KMS-11 (cell line): ENCODE results near the gene NEK1.

Source experiments
- H2AFZ ChIP-seq: fragments of 200-600 bp; sonication (generic); 2 replicates; pipeline ENCODE4 v1.6.1; 2016; ENCODE audit warnings: antibody characterized with exemption, mixed run types, low read depth
- H3K27ac ChIP-seq: fragments of 200-600 bp; sonication (generic); 2 replicates; pipeline ENCODE4 v1.6.1; 2016; ENCODE audit warnings: mild to moderate bottlenecking, mixed run types
- H3K27me3 ChIP-seq: fragments of 200-600 bp; sonication (generic); 2 replicates; pipeline ENCODE4 v1.6.1; 2017; ENCODE audit warnings: mild to moderate bottlenecking, low read depth, mixed run types, moderate library complexity; ENCODE audit not compliant: insufficient read depth
- H3K36me3 ChIP-seq: fragments of 200-600 bp; sonication (generic); 2 replicates; pipeline ENCODE4 v1.6.1; 2017; ENCODE audit warnings: mild to moderate bottlenecking, mixed run types; ENCODE audit not compliant: insufficient read depth
- H3K4me1 ChIP-seq: fragments of 200-600 bp; sonication (generic); 2 replicates; pipeline ENCODE4 v1.6.1; 2016; ENCODE audit warnings: mild to moderate bottlenecking, low read depth, mixed run types; ENCODE audit not compliant: poor library complexity, severe bottlenecking
- H3K4me2 ChIP-seq: fragments of 200-600 bp; sonication (generic); 2 replicates; pipeline ENCODE4 v1.7.0; 2016; ENCODE audit warnings: mild to moderate bottlenecking, mixed run types
- H3K4me3 ChIP-seq: fragments of 200-600 bp; sonication (generic); IDR thresholded peaks from 2 replicates; pipeline ENCODE4 v1.6.1; 2017; ENCODE audit warnings: low read depth, low read length, mixed read lengths; ENCODE audit not compliant: insufficient read depth
- H3K79me2 ChIP-seq: fragments of 200-600 bp; sonication (generic); 2 replicates; pipeline ENCODE4 v1.6.1; 2016; ENCODE audit warnings: low read depth, mixed run types; ENCODE audit not compliant: insufficient read depth
- H3K9ac ChIP-seq: fragments of 200-600 bp; sonication (generic); 2 replicates; pipeline ENCODE4 v1.6.1; 2016; ENCODE audit warnings: mild to moderate bottlenecking, mixed run types
- H4K20me1 ChIP-seq: fragments of 200-600 bp; sonication (generic); 2 replicates; pipeline ENCODE4 v1.6.1; 2016; ENCODE audit warnings: mild to moderate bottlenecking, mixed run types; ENCODE audit not compliant: insufficient read depth
- CTCF ChIP-seq: fragments of 200-600 bp; sonication (generic); conservative IDR thresholded peaks from 2 replicates; pipeline ENCODE4 v1.6.1; 2017; ENCODE audit warnings: low read depth, mild to moderate bottlenecking, antibody characterized with exemption, low read length, moderate library complexity, mixed read lengths

Gene NEK1

GRCh38 chr4:169601016-169601771, 11.2 kb downstream of the NEK1 start:
- Histone ChIP-seq H3K79me2 (peaks cover 14% of the 10 kb centered on the region; the same call in 1 of the 2 replicates), H3K27me3 (no peaks in the 10 kb centered on the region), H3K9ac (no peak overlapping the region), H3K36me3 (no peaks in the 10 kb centered on the region), H3K4me2 (no peak overlapping the region), H4K20me1 (no peaks in the 10 kb centered on the region), H2AFZ (no peak overlapping the region), H3K4me3 (no peak overlapping the region), H3K4me1 (peaks cover 27% of the 10 kb centered on the region), H3K27ac (no peak overlapping the region)
- no peak for TF ChIP-seq CTCF

DNA sequence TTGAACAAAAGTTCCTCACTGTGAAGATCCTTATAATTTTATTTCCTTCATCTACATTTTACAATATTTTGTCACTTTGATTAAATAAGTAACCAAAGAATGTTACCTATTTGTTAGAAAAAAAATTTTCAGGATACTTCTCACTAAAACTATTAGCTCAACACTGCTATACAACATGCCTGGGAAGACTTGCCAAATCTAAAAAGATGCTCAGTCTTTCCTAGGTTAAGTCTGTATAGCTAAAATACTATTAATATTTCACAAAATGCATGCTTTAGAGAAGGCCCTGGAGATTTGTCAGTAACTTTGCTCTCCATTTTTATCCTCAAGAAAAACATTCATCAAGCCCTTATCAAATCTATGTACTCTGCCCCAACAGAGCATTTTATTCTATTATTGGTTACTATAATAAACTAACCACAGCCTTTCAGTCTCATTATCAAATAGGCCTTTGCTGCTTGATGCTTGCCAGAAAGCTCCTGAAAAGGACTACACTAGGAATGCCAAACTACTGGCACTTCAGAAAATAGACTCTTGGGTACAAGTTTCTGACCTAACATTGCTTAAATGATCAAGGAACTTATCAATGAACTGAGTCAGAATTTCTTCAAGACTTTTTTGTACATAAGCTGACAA, 17.7 kb downstream of the NEK1 start:
- H2AFZ ChIP-seq: no peak overlapping the region
- H4K20me1 ChIP-seq: no peaks in the 10 kb centered on the region
- no peak for TF ChIP-seq CTCF
- H3K36me3 ChIP-seq: no peaks in the 10 kb centered on the region
- H3K4me3 ChIP-seq: no peak overlapping the region
- H3K4me2 ChIP-seq: no peak overlapping the region
- H3K27ac ChIP-seq: no peak overlapping the region
- H3K4me1 ChIP-seq: no peaks in the 10 kb centered on the region
- no peak overlapping the region for H3K9ac ChIP-seq
- no peaks in the 10 kb centered on the region for H3K79me2 ChIP-seq
- no peaks in the 10 kb centered on the region for H3K27me3 ChIP-seq

DNA sequence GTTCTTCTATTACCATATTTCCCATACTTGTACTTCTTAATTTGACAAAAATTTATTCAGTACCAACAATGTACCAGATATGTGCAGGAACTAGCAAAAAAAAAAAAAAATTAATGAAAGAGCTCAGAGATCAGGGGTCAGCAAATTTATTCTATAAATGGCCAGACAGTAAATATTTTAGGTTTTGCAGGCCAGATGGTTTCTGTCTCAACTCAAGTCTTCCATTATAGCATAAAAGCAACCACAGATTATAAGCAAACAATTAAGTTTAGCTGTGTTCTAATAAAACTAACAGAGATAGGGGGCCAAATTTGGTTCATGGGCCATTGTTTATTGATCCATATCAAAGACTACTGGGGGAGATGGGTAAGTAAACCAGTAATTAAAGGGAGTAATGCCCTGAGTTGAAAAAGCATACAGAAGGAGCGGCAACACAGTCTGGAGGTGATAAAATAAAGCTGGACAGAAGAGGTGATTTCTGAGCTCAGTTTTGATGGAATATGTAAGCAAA, 19.3 kb downstream of the NEK1 start:
- no peaks in the 10 kb centered on the region for H3K4me1 ChIP-seq
- H3K27me3 ChIP-seq: no peaks in the 10 kb centered on the region
- TF ChIP-seq CTCF: no peak
- H3K9ac ChIP-seq: no peak overlapping the region
- no peaks in the 10 kb centered on the region for H4K20me1 ChIP-seq
- H3K4me3 ChIP-seq: no peak overlapping the region
- H3K79me2 ChIP-seq: no peaks in the 10 kb centered on the region
- no peaks in the 10 kb centered on the region for H3K36me3 ChIP-seq
- H3K4me2 ChIP-seq: no peak overlapping the region
- no peak overlapping the region for H3K27ac ChIP-seq
- no peak overlapping the region for H2AFZ ChIP-seq

DNA sequence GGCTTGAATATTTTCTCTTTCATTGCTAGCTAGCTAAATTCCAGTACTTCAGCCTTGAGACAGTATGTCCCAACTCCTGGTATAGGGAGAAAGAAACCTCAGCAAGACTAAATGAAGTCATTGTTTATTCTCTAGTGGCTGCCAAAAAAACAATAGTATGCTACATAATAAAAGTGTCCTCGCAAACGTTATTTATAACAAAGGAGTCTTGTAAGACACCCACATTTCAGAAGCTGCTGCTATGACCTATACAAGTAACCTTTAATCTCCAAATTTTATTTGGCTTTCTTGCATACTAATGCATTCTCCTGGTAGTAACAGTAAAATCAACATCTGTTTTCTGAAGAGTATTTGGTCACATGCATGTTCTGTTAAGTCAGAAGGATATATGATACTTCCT, 28.8 kb downstream of the NEK1 start:
- H3K9ac ChIP-seq: no peak overlapping the region
- H2AFZ ChIP-seq: no peak overlapping the region
- peaks cover 37% of the 10 kb centered on the region for H3K4me1 ChIP-seq
- H3K79me2 ChIP-seq: no peaks in the 10 kb centered on the region
- no peak overlapping the region for H3K4me3 ChIP-seq
- no peaks in the 10 kb centered on the region for H4K20me1 ChIP-seq
- H3K4me2 ChIP-seq: no peak overlapping the region
- H3K27ac ChIP-seq: no peak overlapping the region; the same call in 1 of the 2 replicates
- H3K36me3 ChIP-seq: no peaks in the 10 kb centered on the region
- TF ChIP-seq CTCF: no peak
- no peaks in the 10 kb centered on the region for H3K27me3 ChIP-seq
